Esophagus squamous epithelium (tissue), 5 donors: Measurements from ENCODE around the gene NOTCH4. TPM values are rescaled to one million over a fixed set of nuclear protein-coding genes. Genes with fewer than 3 reads are reported as not detected.

Experiments used
- DNase-seq: peaks from one replicate; lab custom pipeline; 2025; lab: John Stamatoyannopoulos, UW
- H3K27ac ChIP-seq, 4 donors: fragments of 200-600 bp; sonication (generic); one replicate each; pipeline ENCODE4 v1.5.1; 2016 to 2019; ENCODE audit warnings: mild to moderate bottlenecking in 1 of 4
- H3K27me3 ChIP-seq, 4 donors: fragments of 200-600 bp; sonication (generic); 1 replicate in 3 of 4; 2 replicates in 1 of 4; pipeline versions ENCODE4 v1.5.1 to v1.6.0; 2017 to 2021; ENCODE audit warnings: antibody characterized with exemption in 1 of 4
- H3K36me3 ChIP-seq, 3 donors: fragments of 200-600 bp; sonication (generic); one replicate each; pipeline ENCODE4 v1.5.1; 2016 to 2019
- H3K4me1 ChIP-seq, 3 donors: fragments of 200-600 bp; sonication (generic); one replicate each; pipeline ENCODE4 v1.5.1; 2017 to 2019
- H3K4me3 ChIP-seq, 4 donors: fragments of 200-600 bp; sonication (generic); 1 replicate in 3 of 4; 2 replicates in 1 of 4; pipeline ENCODE4 v1.5.1; 2016 to 2019; ENCODE audit warnings: mild to moderate bottlenecking in 2 of 4, moderate library complexity in 1 of 4
- H3K9me3 ChIP-seq, 3 donors: fragments of 200-600 bp; sonication (generic); one replicate each; pipeline ENCODE4 v1.5.1; 2016 to 2019
- POLR2A ChIP-seq, 4 donors: fragments of 450-650 bp; IDR thresholded peaks; one replicate each; pipeline ENCODE4 v1.6.1; 2017; ENCODE audit warnings: antibody characterized with exemption in 4 of 4, mild to moderate bottlenecking in 4 of 4, moderate library complexity in 3 of 4
- WGBS, 2 donors: methylation state at CpG; one replicate each; pipeline ENCODE4 v1.1.5; 2018; 5-methylcytosine and 5-hydroxymethylcytosine counted together
- intact Hi-C: fragments of 100-400 bp; cut with DNase I; formaldehyde crosslinking; loops from one replicate; pipeline ENCODE4 v1.15.0; 2022
- total RNA-seq, 4 donors: library from RNA; depleted of rRNA; stranded (reverse); fragments of >200 nt; gene quantifications; one replicate each; pipeline ENCODE4 v1.1.0, GENCODE V29; 2016
- TF ChIP-seq, protein P1 (sequence below), 6 experiments: fragments of 450-650 bp in 4 of 6; fragments of 200-600 bp in 2 of 6; sonication (generic) in 2 of 6; IDR thresholded peaks; one replicate each; pipeline ENCODE4 v1.5.1; 2016 to 2019; ENCODE audit warnings: antibody characterized with exemption in 6 of 6, mild to moderate bottlenecking in 4 of 6, moderate library complexity in 4 of 6
- donor health status: DM: yes; HTN: yes; CAD: no.

NOTCH4 gene
- total RNA-seq, 4 donors from 2014 or later = 4.7 to 13.2 (median 5.9) TPM

- Histone ChIP-seq H3K9me3 (no peaks in the 10 kb centered on the region), H3K4me1 (peaks cover 5 to 25% (median 6%) of the 10 kb centered on the region in 3 donors), H3K36me3 (no peaks in the 10 kb centered on the region), H3K27ac (no peak overlapping the region), H3K27me3 (no peaks in the 10 kb centered on the region), H3K4me3 (no peak overlapping the region)
- intact Hi-C loops = no loop called here
- TF ChIP-seq, protein P1, sequence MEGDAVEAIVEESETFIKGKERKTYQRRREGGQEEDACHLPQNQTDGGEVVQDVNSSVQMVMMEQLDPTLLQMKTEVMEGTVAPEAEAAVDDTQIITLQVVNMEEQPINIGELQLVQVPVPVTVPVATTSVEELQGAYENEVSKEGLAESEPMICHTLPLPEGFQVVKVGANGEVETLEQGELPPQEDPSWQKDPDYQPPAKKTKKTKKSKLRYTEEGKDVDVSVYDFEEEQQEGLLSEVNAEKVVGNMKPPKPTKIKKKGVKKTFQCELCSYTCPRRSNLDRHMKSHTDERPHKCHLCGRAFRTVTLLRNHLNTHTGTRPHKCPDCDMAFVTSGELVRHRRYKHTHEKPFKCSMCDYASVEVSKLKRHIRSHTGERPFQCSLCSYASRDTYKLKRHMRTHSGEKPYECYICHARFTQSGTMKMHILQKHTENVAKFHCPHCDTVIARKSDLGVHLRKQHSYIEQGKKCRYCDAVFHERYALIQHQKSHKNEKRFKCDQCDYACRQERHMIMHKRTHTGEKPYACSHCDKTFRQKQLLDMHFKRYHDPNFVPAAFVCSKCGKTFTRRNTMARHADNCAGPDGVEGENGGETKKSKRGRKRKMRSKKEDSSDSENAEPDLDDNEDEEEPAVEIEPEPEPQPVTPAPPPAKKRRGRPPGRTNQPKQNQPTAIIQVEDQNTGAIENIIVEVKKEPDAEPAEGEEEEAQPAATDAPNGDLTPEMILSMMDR (IDR thresholded peaks at IDR 0.05) = no peak
- TF ChIP-seq POLR2A (IDR thresholded peaks at IDR 0.05) = no peak
- 50 to 82% methylated on average over 3 of the region's 4 CpGs for WGBS, 2 donors
- no peak for DNase-seq
Measured at GRCh38 chr6:32220021-32220420, 3.8 kb downstream of the NOTCH4 start.

DNA sequence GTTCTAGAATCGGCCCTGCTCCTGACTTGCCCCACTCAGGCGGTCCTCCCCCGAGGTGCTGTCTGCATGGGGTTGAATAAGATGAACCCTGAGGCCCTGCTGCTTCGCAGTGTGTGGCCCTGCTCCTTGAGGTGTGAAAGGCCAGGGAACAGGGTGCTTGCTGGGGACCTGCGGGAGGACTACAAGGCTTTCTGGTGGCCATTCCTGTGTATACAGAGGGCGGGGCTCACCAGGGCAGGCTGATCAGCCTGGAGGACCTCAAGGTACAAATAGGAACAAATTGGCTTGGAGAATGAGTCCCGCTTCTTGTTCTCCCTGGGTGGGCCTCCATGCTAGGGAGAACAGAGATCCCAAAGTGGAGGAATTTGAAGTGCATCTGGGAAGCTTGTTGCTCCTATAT is 5.7 kb downstream of the NOTCH4 start:
- intact Hi-C loops = no loop called here
- no peaks in the 10 kb centered on the region for H3K27me3 ChIP-seq
- H3K4me3 ChIP-seq = no peak overlapping the region
- H3K4me1 ChIP-seq = peaks cover 5 to 15% (median 6%) of the 10 kb centered on the region in 3 donors
- H3K27ac ChIP-seq = no peak overlapping the region
- no peak for DNase-seq
- H3K9me3 ChIP-seq = no peaks in the 10 kb centered on the region
- no peak for TF ChIP-seq POLR2A (IDR thresholded peaks at IDR 0.05)
- TF ChIP-seq, protein P1 (IDR thresholded peaks at IDR 0.05) = no peak
- WGBS, 2 donors = 90 to 96% methylated on average over 2 to 5 of the region's 7 CpGs
- no peaks in the 10 kb centered on the region for H3K36me3 ChIP-seq

GRCh38 chr6:32216998-32217397 is 6.9 kb downstream of the NOTCH4 start:
- TF ChIP-seq, protein P1 (IDR thresholded peaks at IDR 0.05) = no peak
- TF ChIP-seq POLR2A (IDR thresholded peaks at IDR 0.05) = no peak
- 81 to 90% methylated on average over 5 to 7 of the region's 11 CpGs for WGBS, 2 donors

GRCh38 chr6:32216285-32216684 is 7.6 kb downstream of the NOTCH4 start:
- no peaks in the 10 kb centered on the region for H3K9me3 ChIP-seq
- H3K4me3 ChIP-seq = no peak overlapping the region
- TF ChIP-seq, protein P1 (IDR thresholded peaks at IDR 0.05) = no peak
- no peak for TF ChIP-seq POLR2A (IDR thresholded peaks at IDR 0.05)
- H3K27ac ChIP-seq = no peak overlapping the region
- no peaks in the 10 kb centered on the region for H3K36me3 ChIP-seq
- 66 to 86% methylated on average over 4 to 9 of the region's 10 CpGs for WGBS, 2 donors
- intact Hi-C loops = no loop called here
- no peaks in the 10 kb centered on the region for H3K4me1 ChIP-seq
- DNase-seq = no peak
- no peaks in the 10 kb centered on the region for H3K27me3 ChIP-seq

More at GRCh38 chr6:32216998-32217397, 6.9 kb downstream of the NOTCH4 start:
- Histone ChIP-seq H3K9me3 (no peaks in the 10 kb centered on the region), H3K27me3 (no peaks in the 10 kb centered on the region), H3K4me1 (peaks cover 0 to 3% (median 0%) of the 10 kb centered on the region in 3 donors), H3K36me3 (no peaks in the 10 kb centered on the region), H3K27ac (no peak overlapping the region), H3K4me3 (no peak overlapping the region)
- DNase-seq = no peak
- intact Hi-C loops = no loop called here

DNA sequence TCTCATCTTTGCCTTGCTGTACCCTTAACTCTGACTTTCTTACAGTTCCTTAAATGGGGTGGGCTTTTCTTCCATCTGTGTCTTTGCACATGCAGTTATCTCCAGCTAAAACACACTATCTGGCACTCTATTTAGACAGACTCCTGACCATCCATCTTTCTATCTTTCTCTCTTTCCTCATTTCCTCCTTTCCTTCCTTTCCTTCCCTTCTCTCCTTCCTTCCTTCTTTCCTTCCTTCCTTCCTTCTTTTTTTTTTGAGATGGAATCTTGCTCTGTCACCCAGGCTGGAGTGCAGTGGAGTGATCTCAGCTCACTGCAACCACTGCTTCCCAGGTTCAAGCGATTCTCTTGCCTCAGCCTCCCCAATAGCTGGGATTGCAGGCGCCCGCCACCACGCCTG is 8.2 kb downstream of the NOTCH4 start:
- no peaks in the 10 kb centered on the region for H3K27me3 ChIP-seq
- H3K4me1 ChIP-seq = no peaks in the 10 kb centered on the region
- WGBS, 2 donors = 91 to 100% methylated on average over 3 to 4 of the region's 4 CpGs
- H3K36me3 ChIP-seq = no peaks in the 10 kb centered on the region
- no peaks in the 10 kb centered on the region for H3K9me3 ChIP-seq
- no peak overlapping the region for H3K27ac ChIP-seq
- no peak for TF ChIP-seq POLR2A (IDR thresholded peaks at IDR 0.05)
- TF ChIP-seq, protein P1 (IDR thresholded peaks at IDR 0.05) = no peak
- intact Hi-C loops = no loop called here
- H3K4me3 ChIP-seq = no peak overlapping the region
- DNase-seq = no peak
